Tibial artery (tissue), 4 donors: ENCODE measurements around the gene ROMO1.

Experiments
- DNase-seq, 2 donors: peaks; one replicate each; pipeline ENCODE4 v3.0.0-alpha.2; 2019
- H3K27ac ChIP-seq, 2 donors: fragments of 200-600 bp; sonication (generic) in 1 of 2; 1 replicate in 1 of 2; 2 replicates in 1 of 2; pipeline ENCODE4 v1.5.1; 2018 to 2019; ENCODE audit warnings: mild to moderate bottlenecking in 1 of 2
- H3K27me3 ChIP-seq, 2 donors: fragments of 200-600 bp; sonication (generic) in 1 of 2; one replicate each; pipeline versions ENCODE4 v1.5.1 to v1.6.0; 2016 to 2019
- H3K36me3 ChIP-seq, 3 donors: fragments of 200-600 bp; sonication (generic) in 2 of 3; one replicate each; pipeline ENCODE4 v1.5.1; 2016 to 2019; ENCODE audit warnings: mild to moderate bottlenecking in 2 of 3
- H3K4me1 ChIP-seq, 4 donors: fragments of 200-600 bp; sonication (generic) in 2 of 4; 1 replicate in 3 of 4; 2 replicates in 1 of 4; pipeline ENCODE4 v1.5.1; 2016 to 2019
- H3K4me3 ChIP-seq, 2 donors: fragments of 200-600 bp; sonication (generic) in 1 of 2; 1 replicate in 1 of 2; 2 replicates in 1 of 2; pipeline ENCODE4 v1.5.1; 2018 to 2019; ENCODE audit warnings: mild to moderate bottlenecking in 2 of 2
- H3K9me3 ChIP-seq, 3 donors: fragments of 200-600 bp; sonication (generic) in 1 of 3; one replicate each; pipeline ENCODE4 v1.5.1; 2016 to 2019
- CTCF ChIP-seq, 2 experiments: fragments of 200-600 bp in 1 of 2; fragments of 450-650 bp in 1 of 2; IDR thresholded peaks; one replicate each; pipeline ENCODE4 v1.5.1; 2017 to 2019; ENCODE audit warnings: antibody characterized with exemption in 2 of 2, mild to moderate bottlenecking in 1 of 2, moderate library complexity in 1 of 2
- intact Hi-C: fragments of 100-400 bp; cut with DNase I; formaldehyde crosslinking; loops from one replicate; pipeline ENCODE4 v1.15.0; 2023; ENCODE audit warnings: low total_unique reads

The ROMO1 gene

GRCh38 chr20:35731862-35732643 is 32.8 kb downstream of the ROMO1 start:
- H3K4me3 ChIP-seq = no peak overlapping the region
- no peak for DNase-seq
- no peak for TF ChIP-seq CTCF (IDR thresholded peaks at IDR 0.05)
- intact Hi-C loops = no loop called here
- no peak overlapping the region for H3K27ac ChIP-seq
- no peaks in the 10 kb centered on the region for H3K27me3 ChIP-seq
- peaks cover 0 to 86% (median 53%) of the 10 kb centered on the region in 4 donors for H3K4me1 ChIP-seq
- no peaks in the 10 kb centered on the region for H3K9me3 ChIP-seq
- peaks cover 98 to 100% (median 99%) of the 10 kb centered on the region in 3 donors for H3K36me3 ChIP-seq

- Histone ChIP-seq H3K27ac (no peak overlapping the region), H3K4me3 (no peak overlapping the region), H3K36me3 (peaks cover 98 to 100% (median 99%) of the 10 kb centered on the region in 3 donors), H3K4me1 (peaks cover 0 to 92% (median 56%) of the 10 kb centered on the region in 4 donors), H3K9me3 (no peaks in the 10 kb centered on the region), H3K27me3 (no peaks in the 10 kb centered on the region)
- TF ChIP-seq CTCF (IDR thresholded peaks at IDR 0.05) = no peak
- intact Hi-C loops = no loop called here
- no peak for DNase-seq
These were observed 33.4 kb downstream of the ROMO1 start for GRCh38 chr20:35732644-35732982.

- H3K27me3 ChIP-seq = no peaks in the 10 kb centered on the region
- intact Hi-C loops = no loop called here
- H3K4me3 ChIP-seq = no peak overlapping the region
- DNase-seq = no peak
- H3K4me1 ChIP-seq = peaks cover 5 to 100% (median 63%) of the 10 kb centered on the region in 4 donors
- H3K9me3 ChIP-seq = no peaks in the 10 kb centered on the region
- TF ChIP-seq CTCF (IDR thresholded peaks at IDR 0.05) = no peak
- peaks cover 97 to 100% (median 98%) of the 10 kb centered on the region in 3 donors for H3K36me3 ChIP-seq
- no peak overlapping the region for H3K27ac ChIP-seq
These were observed 35.2 kb downstream of the ROMO1 start for GRCh38 chr20:35734374-35734773.

- DNase-seq = no peak
- TF ChIP-seq CTCF (IDR thresholded peaks at IDR 0.05) = no peak
- Histone ChIP-seq H3K27ac (no peak overlapping the region), H3K4me3 (no peak overlapping the region), H3K4me1 (peaks cover 5 to 100% (median 65%) of the 10 kb centered on the region in 4 donors), H3K36me3 (peaks cover 98 to 99% (median 98%) of the 10 kb centered on the region in 3 donors), H3K9me3 (no peaks in the 10 kb centered on the region), H3K27me3 (no peaks in the 10 kb centered on the region)
- intact Hi-C loops = no loop called here
These were observed 35.8 kb downstream of the ROMO1 start for GRCh38 chr20:35734777-35735649.

- DNase-seq = no peak
- Histone ChIP-seq H3K9me3 (no peaks in the 10 kb centered on the region), H3K4me3 (no peak overlapping the region), H3K27me3 (no peaks in the 10 kb centered on the region), H3K36me3 (peaks cover 89 to 95% (median 95%) of the 10 kb centered on the region in 3 donors), H3K4me1 (peaks cover 5 to 98% (median 60%) of the 10 kb centered on the region in 4 donors), H3K27ac (no peak overlapping the region)
- intact Hi-C loops = no loop called here
- TF ChIP-seq CTCF (IDR thresholded peaks at IDR 0.05) = no peak
These were observed 36.7 kb downstream of the ROMO1 start for GRCh38 chr20:35735826-35736470.
